Central memory CD4-positive, alpha-beta T cell (primary cell): ENCODE results near the gene ZDHHC11B.
"Not testable (repeated sequence)": the region's sequence is repeated elsewhere in the genome, so short reads cannot be mapped to it uniquely, and the experiment has no call there.

Experiments
- DNase-seq: peaks from one replicate; pipeline ENCODE4 v3.0.0; 2022

The ZDHHC11B gene

DNA sequence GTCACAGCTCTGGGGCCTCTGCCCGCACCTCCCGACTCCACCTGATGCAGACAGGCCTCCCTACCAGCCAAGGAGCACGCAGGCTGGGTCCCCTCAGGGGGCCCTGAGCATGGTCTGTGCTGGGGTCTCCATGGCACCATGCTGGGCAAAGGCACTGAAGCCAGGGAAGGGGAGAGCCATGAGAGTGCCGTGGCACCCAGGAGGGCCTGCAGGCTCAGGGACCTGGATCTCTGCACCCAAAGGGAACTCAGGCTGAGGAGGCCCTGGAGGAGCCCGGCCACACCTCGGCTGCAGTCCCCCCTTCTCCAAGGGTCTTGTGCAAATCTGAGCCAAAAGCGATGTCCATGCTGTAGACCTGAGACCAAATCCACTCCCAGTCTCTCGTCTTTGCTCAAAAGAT is 32.5 kb downstream of the ZDHHC11B start:
- not testable (repeated sequence) for DNase-seq

DNA sequence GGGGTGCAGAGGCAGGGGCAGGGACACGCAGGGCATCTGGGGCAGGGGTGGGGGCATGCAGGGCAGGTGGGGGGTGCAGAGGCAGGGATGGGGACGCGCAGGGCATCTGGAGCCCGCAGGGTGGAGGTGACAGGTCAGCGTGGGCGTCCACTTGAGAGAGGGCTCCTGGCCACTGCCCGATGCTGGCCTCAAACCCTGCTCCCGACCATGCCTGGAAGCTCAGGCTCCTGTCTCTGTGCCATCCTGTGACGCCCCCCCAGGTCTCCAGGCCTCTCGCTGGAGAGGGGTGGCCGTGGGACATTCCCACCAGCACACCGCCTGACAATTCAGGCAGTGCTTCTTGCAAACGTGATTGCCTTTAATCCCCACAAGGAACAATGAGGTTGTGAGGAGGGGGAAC is 33.0 kb downstream of the ZDHHC11B start:
- DNase-seq, result no peak

DNA sequence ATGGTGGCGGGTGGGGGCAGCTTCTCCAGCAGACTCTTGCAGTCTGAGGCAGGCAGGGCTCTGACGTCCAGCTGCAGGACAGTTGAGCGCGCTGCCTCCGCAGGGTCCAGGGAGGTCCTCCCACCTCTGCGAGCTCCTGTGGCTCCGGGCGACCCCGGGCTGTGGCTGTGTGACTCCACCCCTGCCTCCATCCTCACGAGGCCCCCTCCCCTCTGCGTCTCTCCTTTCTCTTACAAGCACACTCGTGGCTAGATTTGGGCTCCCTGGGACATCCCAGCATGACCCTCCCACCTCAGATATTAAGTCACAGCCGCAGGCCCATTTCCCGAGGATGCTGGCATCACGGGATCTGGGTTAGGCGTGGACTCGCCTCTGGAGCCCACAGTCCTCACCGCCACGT is 34.3 kb downstream of the ZDHHC11B start:
- not testable (repeated sequence) for DNase-seq

GRCh38 chr5:749101-749670 is 35.3 kb downstream of the ZDHHC11B start:
- DNase-seq, result no peak

DNA sequence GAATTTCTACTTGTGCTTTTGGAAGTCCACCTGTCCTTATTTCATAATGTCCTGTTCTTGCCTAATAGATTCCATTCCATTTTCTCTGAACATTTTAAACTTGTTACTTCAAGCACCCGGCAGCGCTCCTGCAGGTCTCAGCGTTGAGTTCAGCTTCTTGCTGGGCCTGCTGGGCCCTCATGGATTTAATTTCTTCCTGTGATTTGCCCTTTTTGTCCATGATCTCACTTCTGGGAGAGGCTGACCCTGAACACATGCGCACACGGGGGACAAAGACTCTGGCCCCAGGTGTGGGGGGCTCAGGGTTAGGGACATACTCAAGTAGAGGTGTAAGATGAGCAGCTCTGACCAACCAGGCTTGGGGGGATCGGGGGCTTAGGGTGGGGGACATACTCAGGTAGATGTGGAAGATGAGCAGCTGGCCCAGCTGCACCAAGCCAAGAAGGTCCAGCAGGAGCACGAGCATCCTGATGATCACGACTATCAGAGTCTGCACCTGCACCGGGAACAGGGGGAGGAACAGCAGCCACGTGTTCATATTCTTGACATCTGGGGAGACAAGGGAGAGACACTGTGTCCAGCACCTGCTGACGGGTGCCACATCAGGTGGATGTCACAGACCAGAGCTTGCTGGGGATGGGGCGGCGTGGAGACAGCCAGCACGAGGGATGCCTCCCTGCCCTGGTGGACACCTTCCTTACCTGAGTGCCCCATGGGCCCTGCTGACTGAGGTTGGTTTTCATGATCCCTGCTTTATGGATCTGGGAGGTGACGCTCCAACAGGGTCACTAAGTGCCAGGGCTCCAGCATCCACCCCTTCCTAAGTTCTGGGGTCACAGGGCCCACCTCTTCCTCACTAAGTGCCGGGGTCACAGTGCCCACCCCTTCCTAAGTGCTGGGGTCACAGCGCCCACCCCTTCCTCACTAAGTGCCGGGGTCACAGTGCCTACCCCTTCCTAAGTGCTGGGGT is 36.2 kb downstream of the ZDHHC11B start:
- DNase-seq, result not testable (repeated sequence)

GRCh38 chr5:747303-747844 is 37.2 kb downstream of the ZDHHC11B start:
- not testable (repeated sequence) for DNase-seq

- DNase-seq, result no peak
These were observed 38.2 kb downstream of the ZDHHC11B start for GRCh38 chr5:746258-746761.

- DNase-seq, result not testable (repeated sequence)
These were observed 39.0 kb downstream of the ZDHHC11B start for GRCh38 chr5:745272-746142.

DNA sequence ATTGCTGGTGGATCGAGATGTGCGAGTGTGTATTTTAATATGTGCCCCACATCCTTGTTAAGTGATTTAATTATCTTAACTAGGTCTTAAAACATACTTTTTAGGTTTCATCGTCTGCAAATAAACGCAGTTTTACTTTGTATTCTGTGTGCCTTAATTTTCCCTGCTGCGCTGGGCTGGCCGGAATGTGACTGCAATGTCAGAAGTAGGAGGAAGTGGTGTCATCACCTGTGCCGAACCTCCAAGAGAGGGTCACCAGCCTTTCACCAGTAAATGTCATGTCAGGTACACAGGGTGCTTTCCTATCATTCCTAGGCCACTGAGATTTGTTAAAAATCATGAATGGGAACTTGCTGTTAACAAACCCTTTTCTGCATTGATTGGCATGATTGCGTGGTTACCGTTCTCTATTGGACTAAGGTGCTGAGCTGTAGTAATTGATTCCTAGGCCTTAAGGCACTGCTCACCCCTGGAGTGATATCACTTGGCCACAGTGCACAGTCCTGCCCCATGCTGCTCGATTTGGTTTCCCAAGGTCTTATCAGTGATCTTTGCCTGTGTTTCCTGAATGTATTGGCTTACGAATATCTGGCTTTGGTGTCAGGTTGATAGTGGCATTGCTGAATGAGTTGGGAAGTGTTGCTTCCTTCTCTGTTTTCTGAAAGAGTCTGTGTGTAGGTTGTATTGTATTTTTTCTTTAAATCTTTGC is 40.7 kb downstream of the ZDHHC11B start:
- not testable (repeated sequence) for DNase-seq

- not testable (repeated sequence) for DNase-seq
These were observed 42.3 kb downstream of the ZDHHC11B start for GRCh38 chr5:742276-742675.

DNA sequence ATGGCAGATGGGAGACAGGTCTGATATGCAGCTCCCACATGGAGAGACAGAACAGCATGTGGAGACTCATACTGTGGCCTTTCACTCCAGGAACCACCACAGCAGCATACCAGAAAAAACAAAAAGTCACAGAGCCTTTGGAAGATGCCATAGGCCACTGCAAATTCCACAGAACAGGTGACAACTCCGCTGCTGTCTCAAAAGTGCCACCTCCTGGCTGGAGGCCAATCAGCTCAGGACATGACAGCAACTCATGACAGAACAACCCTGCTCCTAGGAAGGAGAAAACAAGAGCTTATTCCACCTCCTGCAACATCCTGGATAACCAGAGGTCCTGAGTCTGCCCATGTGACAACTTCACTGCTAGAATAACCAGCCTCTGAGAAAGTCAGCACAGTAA is 50.4 kb downstream of the ZDHHC11B start:
- not testable (repeated sequence) for DNase-seq

DNA sequence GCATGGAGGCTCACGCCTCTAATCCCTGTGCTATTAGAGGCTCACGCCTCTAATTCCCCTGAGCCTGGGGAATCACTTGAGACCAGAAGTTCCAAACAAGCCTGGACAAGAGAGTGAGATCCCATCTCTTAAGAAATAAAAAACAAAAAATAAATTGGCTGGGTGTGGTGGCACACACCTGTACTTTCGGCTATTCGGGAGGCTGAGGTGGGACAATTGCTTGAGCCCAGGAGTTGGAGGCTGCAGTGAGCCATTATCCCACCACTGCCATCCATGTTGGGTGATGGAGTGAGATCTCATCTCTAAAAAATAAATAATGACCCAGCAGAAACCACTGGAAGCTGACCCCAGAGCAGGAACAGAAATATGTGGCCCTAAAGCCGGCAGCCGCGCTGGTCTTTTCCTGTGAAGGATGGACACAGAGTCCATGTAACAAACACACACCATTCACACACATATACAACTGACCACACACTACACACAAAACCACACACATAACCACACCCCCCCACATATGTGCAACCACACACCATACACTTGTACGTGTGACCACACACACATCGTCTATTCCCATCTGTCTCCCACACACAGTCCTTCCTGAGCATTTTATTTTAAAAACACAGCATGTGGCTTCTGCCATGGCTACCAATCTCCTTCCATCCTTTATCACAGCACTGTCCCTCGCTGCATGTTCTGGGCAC is 51.6 kb downstream of the ZDHHC11B start:
- not testable (repeated sequence) for DNase-seq

DNA sequence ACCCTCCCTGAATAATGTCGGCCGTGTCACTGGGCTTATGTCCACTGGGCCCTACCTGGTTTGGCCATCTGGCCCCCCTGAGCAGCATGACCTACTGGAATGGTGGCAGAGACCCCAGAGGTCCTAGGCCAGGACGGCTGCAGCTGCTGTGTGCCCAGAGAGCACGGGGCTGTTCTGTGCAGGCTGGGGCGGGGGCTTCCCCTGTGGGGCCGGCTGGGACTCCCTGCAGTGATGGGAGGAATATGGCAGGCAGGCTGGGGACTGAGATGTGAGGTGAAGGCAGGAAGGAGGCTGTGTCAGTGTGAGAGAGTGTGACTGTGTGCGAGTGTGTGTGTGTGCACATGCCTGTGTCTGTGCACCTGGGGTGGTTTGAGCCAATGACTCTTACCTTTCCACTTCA is 55.3 kb downstream of the ZDHHC11B start:
- not testable (repeated sequence) for DNase-seq

- DNase-seq, result not testable (repeated sequence)
These were observed 57.4 kb downstream of the ZDHHC11B start for GRCh38 chr5:727087-727486.

DNA sequence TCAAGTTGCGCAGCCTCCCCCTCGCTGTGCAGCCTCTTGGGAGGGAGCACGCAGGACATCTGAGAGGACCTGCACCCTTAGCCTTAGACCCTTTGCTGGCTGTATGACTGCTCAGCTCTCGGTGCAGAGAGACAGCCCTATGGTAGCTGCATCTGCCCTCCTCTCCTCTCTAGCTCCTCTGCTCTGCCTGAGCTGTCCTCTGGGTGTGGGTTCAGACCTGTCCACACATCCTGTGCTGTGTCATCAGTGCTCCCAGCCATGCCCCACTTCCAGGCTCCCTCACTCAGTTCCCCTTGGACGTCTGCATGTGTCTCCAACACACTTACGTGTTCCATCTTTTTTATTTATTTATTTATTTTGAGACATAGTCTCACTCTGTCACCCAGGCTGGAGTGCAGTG is 60.7 kb downstream of the ZDHHC11B start:
- not testable (repeated sequence) for DNase-seq

DNA sequence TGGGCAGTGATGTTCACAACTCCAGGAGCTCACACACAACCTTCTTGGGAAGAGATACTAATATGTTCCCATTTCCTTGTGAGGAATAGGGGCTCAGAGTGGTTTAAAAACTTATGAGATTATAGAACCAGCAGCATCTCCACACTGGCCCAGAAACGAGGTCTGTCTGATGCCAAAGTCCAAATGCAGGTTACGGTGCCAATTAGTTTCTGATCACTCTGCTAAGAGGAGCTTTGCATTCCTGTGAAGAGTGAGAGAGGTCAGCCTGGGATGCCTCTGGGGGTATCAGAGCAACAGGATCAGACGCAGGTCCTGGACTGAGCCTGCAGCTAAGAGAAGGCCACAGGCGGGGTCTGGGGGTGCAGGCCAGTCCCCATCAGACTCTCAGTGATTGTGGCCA is 61.2 kb downstream of the ZDHHC11B start:
- DNase-seq, result not testable (repeated sequence)

GRCh38 chr5:719379-719778 is 65.2 kb downstream of the ZDHHC11B start:
- DNase-seq, result not testable (repeated sequence)

- no peak for DNase-seq
These were observed 67.4 kb downstream of the ZDHHC11B start for GRCh38 chr5:717143-717542.

DNA sequence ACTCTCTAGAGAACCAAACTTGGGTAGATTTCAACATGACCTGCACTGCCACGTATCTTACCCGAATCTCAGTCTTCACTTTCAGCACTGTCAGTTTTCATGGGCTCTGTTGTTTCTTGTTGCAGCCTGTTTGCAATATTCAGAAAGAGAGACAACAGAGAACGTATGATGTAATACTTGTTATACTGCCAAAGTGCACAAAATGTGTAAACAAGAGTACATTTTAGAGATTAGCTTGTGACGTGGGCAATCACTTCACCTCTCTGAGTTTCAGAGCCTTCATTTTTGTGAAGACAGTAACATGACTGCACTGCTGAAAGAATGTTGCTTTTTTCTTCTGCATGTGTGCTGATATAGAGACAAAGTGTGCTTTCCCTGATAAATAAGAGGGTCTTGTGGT is 67.8 kb downstream of the ZDHHC11B start:
- not testable (repeated sequence) for DNase-seq

DNA sequence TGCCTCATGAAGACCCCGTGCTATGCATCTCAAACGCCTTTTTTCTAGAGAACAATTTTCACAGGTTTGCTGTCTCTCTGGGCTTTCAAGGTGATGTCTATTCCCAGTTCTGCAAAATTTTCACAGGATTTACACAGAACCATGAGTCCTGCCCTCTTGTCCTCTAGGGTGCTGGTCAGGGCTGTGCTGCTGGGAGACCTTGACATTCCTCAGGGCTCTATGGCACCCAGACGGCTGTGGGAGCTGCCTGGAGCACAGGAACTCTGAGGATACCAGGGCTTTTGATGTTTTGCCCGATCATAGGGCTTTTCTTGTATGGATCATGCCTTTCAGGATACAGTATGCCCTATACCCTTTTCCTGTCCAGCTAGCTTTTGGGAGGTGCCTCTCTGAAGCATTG is 68.9 kb downstream of the ZDHHC11B start:
- DNase-seq, result not testable (repeated sequence)
